SK-N-SH (cell line): ENCODE measurements around the gene TGM6. TPM values are rescaled to one million over a fixed set of nuclear protein-coding genes. Genes with fewer than 3 reads are reported as not detected.
A peak's percentile ranks its signal among the peaks of the same experiment; 100 is the strongest.

Source experiments
- CTCF ChIA-PET: fragments of 300-600, 350-600 bp; formaldehyde crosslinking; extraction: SDS; loops from one replicate; lab custom pipeline; 2021; lab: Yijun Ruan, JAX
- POLR2A ChIA-PET: fragments of 350-600 bp; sonication (Branson Sonifier 250); formaldehyde crosslinking; extraction: SDS; loops from one replicate; lab custom pipeline; 2020; ENCODE audit warnings: antibody characterized with exemption, inconsistent platforms; lab: Yijun Ruan, JAX
- DNase-seq: peaks from one replicate; pipeline ENCODE4 v3.0.0; 2012
- H2AFZ ChIP-seq: fragments of 200-600 bp; sonication (generic); 2 replicates; pipeline ENCODE4 v1.8.1; 2016; ENCODE audit warnings: antibody characterized with exemption, mild to moderate bottlenecking, low read depth
- H3F3A ChIP-seq: fragments of 200-600 bp; sonication (generic); replicated peaks from 2 replicates; pipeline ENCODE3; 2016; ENCODE audit warnings: antibody characterized with exemption, mild to moderate bottlenecking; ENCODE audit not compliant: insufficient read depth
- H3K27ac ChIP-seq, 2 experiments: fragments of 200-500 bp in 1 of 2; fragments of 200-600 bp in 1 of 2; sonication (Bioruptor generic) in 1 of 2; sonication (generic), shearing (Covaris generic) in 1 of 2; 2 replicates each; pipeline versions ENCODE4 v1.5.1 to v1.6.1; 2014 to 2016; ENCODE audit warnings: low read depth in 2 of 2, inconsistent platforms in 1 of 2, low read length in 1 of 2, mild to moderate bottlenecking in 1 of 2, mixed read lengths in 1 of 2
- H3K27me3 ChIP-seq: fragments of 200-600 bp; sonication (generic), shearing (Covaris generic); 2 replicates; pipeline ENCODE4 v1.6.1; 2016; ENCODE audit warnings: mixed run types; ENCODE audit not compliant: insufficient read depth
- H3K36me3 ChIP-seq, 2 experiments: fragments of 200-500 bp in 1 of 2; fragments of 200-600 bp in 1 of 2; sonication (Bioruptor generic) in 1 of 2; sonication (generic) in 1 of 2; replicated peaks in 1 of 2; 2 replicates each; pipeline versions ENCODE3 to v1.5.1; 2014 to 2016; ENCODE audit warnings: low read length in 1 of 2, mild to moderate bottlenecking in 1 of 2; ENCODE audit not compliant: insufficient read depth in 2 of 2, control insufficient read depth in 1 of 2
- H3K4me1 ChIP-seq, 2 experiments: fragments of 200-500 bp in 1 of 2; fragments of 200-600 bp in 1 of 2; sonication (Bioruptor generic) in 1 of 2; sonication (generic), shearing (Covaris generic) in 1 of 2; 2 replicates each; pipeline versions ENCODE4 v1.5.1 to v1.6.1; 2014 to 2016; ENCODE audit warnings: low read depth in 1 of 2, low read length in 1 of 2, mixed run types in 1 of 2; ENCODE audit not compliant: insufficient read depth in 2 of 2, control insufficient read depth in 1 of 2
- H3K4me2 ChIP-seq: fragments of 200-600 bp; sonication (generic), shearing (Covaris generic); 2 replicates; pipeline ENCODE4 v1.6.1; 2017; ENCODE audit warnings: mixed run types
- H3K4me3 ChIP-seq, 2 experiments: fragments of 200-500 bp in 1 of 2; fragments of 200-600 bp in 1 of 2; sonication (Bioruptor generic) in 1 of 2; sonication (generic), shearing (Covaris generic) in 1 of 2; 2 replicates each; pipeline versions ENCODE4 v1.5.1 to v1.8.1; 2014 to 2016; ENCODE audit warnings: low read depth in 2 of 2, inconsistent platforms in 1 of 2, low read length in 1 of 2, mild to moderate bottlenecking in 1 of 2, mixed read lengths in 1 of 2, moderate library complexity in 1 of 2
- H3K79me2 ChIP-seq: fragments of 200-600 bp; sonication (generic); 2 replicates; pipeline ENCODE4 v1.8.1; 2017; ENCODE audit warnings: mild to moderate bottlenecking; ENCODE audit not compliant: insufficient read depth
- H3K9ac ChIP-seq: fragments of 200-600 bp; sonication (generic); 2 replicates; pipeline ENCODE4 v1.6.1; 2017; ENCODE audit warnings: mixed run types
- H3K9me2 ChIP-seq: fragments of 200-600 bp; sonication (generic); 2 replicates; pipeline ENCODE4 v1.6.1; 2017; ENCODE audit warnings: mixed run types
- H3K9me3 ChIP-seq: fragments of 200-600 bp; sonication (generic); 2 replicates; pipeline ENCODE4 v1.6.1; 2017; ENCODE audit warnings: mixed run types, mild to moderate bottlenecking, moderate library complexity
- H4K20me1 ChIP-seq: fragments of 200-600 bp; sonication (generic); 2 replicates; pipeline ENCODE4 v1.6.1; 2017; ENCODE audit warnings: mild to moderate bottlenecking, mixed run types; ENCODE audit not compliant: insufficient read depth
- CHD2 ChIP-seq: fragments of 150-350 bp; IDR thresholded peaks from 2 replicates; pipeline ENCODE4 v1.6.1; 2018; ENCODE audit warnings: low read length; ENCODE audit not compliant: partially characterized antibody
- EP300 ChIP-seq, 2 experiments: IDR thresholded peaks; 2 replicates each; pipeline versions ENCODE4 v1.4.0 to v1.6.1; 2012; ENCODE audit warnings: borderline replicate concordance in 1 of 2, low read depth in 1 of 2, low read length in 1 of 2
- EZH2phosphoT487 ChIP-seq: fragments of 200-600 bp; sonication (generic); IDR thresholded peaks from 2 replicates; pipeline ENCODE4 v1.6.1; 2017; ENCODE audit warnings: low read depth, mixed run types, mild to moderate bottlenecking, antibody characterized with exemption, moderate library complexity, borderline replicate concordance
- FOSL2 ChIP-seq: IDR thresholded peaks from 2 replicates; pipeline ENCODE4 v1.4.0; 2012; ENCODE audit warnings: low read depth, mild to moderate bottlenecking, moderate library complexity, borderline replicate concordance
- FOXJ3 ChIP-seq: sonication (generic); formaldehyde crosslinking; IDR thresholded peaks from 2 replicates; pipeline ENCODE4 v1.5.1; 2020; ENCODE audit warnings: mild to moderate bottlenecking, missing genetic modification reagents
- MXI1 ChIP-seq: IDR thresholded peaks from 2 replicates; pipeline ENCODE4 v1.6.1; 2012; ENCODE audit warnings: mild to moderate bottlenecking, low read depth, low read length, improper control_type of control experiment
- POLR2AphosphoS5 ChIP-seq: IDR thresholded peaks from 2 replicates; pipeline ENCODE4 v1.6.1; 2012; ENCODE audit warnings: low read depth, low read length
- RAD21 ChIP-seq: IDR thresholded peaks from 2 replicates; pipeline ENCODE4 v1.6.1; 2012; ENCODE audit warnings: mild to moderate bottlenecking, low read length
- RFX5 ChIP-seq: IDR thresholded peaks from 2 replicates; pipeline ENCODE4 v1.6.1; 2012; ENCODE audit warnings: mild to moderate bottlenecking, improper control_type of control experiment, low read length
- SIN3A ChIP-seq: IDR thresholded peaks from 2 replicates; pipeline ENCODE4 v1.6.1; 2012; ENCODE audit warnings: low read depth, mild to moderate bottlenecking, low read length, moderate library complexity, borderline replicate concordance
- SMC3 ChIP-seq: IDR thresholded peaks from 2 replicates; pipeline ENCODE4 v1.6.1; 2012; ENCODE audit warnings: low read depth, low read length, improper control_type of control experiment
- TAF1 ChIP-seq: IDR thresholded peaks from 2 replicates; pipeline ENCODE4 v1.6.1; 2012; ENCODE audit warnings: low read depth, mild to moderate bottlenecking, low read length, moderate library complexity, borderline replicate concordance
- TEAD4 ChIP-seq: IDR thresholded peaks from 2 replicates; pipeline ENCODE4 v1.4.0; 2012; ENCODE audit warnings: mild to moderate bottlenecking, borderline replicate concordance; ENCODE audit not compliant: insufficient read depth
- YY1 ChIP-seq: IDR thresholded peaks from 2 replicates; pipeline ENCODE4 v1.4.0; 2012; ENCODE audit warnings: low read depth, mild to moderate bottlenecking
- WGBS: methylation state at CpG from one replicate; pipeline ENCODE4 v1.1.6; 2017; ENCODE audit warnings: low lambda C conversion rate; 5-methylcytosine and 5-hydroxymethylcytosine counted together
- polyA plus RNA-seq, 3 experiments: library from polyadenylated mRNA; depleted of rRNA; stranded (reverse); fragments of >200 nt; gene quantifications; 2 replicates each; pipeline ENCODE4 v1.2.3, GENCODE V29; 2012
- TF ChIP-seq, protein P1 (sequence below): IDR thresholded peaks from 2 replicates; pipeline ENCODE4 v1.4.0; 2012; ENCODE audit warnings: low read depth, borderline replicate concordance
- TF ChIP-seq, protein P2 (sequence below): fragments of 150-350 bp; IDR thresholded peaks from 2 replicates; pipeline ENCODE4 v1.6.1; 2017; ENCODE audit warnings: antibody characterized with exemption, low read length, low read depth, borderline replicate concordance
- TF ChIP-seq, protein P3 (sequence below): IDR thresholded peaks from 2 replicates; pipeline ENCODE4 v1.4.0; 2012; ENCODE audit warnings: low read depth, borderline replicate concordance
- TF ChIP-seq, protein P4 (sequence below): fragments of 200-600 bp; sonication (generic); IDR thresholded peaks from 2 replicates; pipeline ENCODE4 v1.6.1; 2017; ENCODE audit warnings: antibody characterized with exemption, mild to moderate bottlenecking, moderate library complexity
- TF ChIP-seq, protein P5 (sequence below): IDR thresholded peaks from 2 replicates; pipeline ENCODE4; 2012
- TF ChIP-seq, protein P6 (sequence below): IDR thresholded peaks from 2 replicates; pipeline ENCODE4 v1.4.0; 2012; ENCODE audit warnings: low read depth

The TGM6 gene
- polyA plus RNA-seq, 1 of the 3 experiments (the other 2 are of a cell fraction) = not detected

DNA sequence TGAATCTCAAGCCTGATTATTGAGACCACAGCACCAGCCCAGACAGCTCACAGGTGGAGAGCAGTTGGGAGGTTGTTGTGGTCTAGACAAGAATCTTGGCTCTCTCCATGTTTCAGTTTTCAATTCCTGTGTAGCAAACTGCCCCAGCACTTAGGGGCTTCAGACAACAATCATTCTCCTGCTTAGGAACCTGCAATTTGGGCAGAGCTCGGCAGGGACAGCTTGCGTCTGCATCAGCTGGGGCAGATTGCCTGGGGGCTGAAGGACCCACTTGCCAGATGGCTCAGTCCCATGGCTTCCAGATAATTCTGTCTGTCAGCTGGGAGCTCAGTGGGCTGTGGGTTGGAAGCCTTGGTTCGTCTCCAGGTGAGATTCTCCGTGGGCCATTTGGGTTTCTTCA is 6.9 kb downstream of the TGM6 start:
- Histone ChIP-seq H3K27me3 (no peaks in the 10 kb centered on the region), H3K79me2 (no peaks in the 10 kb centered on the region), H3K36me3 (no peaks in the 10 kb centered on the region), H3K4me3 (no peak overlapping the region), H4K20me1 (no peaks in the 10 kb centered on the region), H3F3A (peaks cover 19% of the 10 kb centered on the region), H3K4me1 (peaks cover 0 to 30% of the 10 kb centered on the region in 2 experiments; a peak in 2 of 4 replicates)
- no peak for DNase-seq
- TF ChIP-seq, protein P1, sequence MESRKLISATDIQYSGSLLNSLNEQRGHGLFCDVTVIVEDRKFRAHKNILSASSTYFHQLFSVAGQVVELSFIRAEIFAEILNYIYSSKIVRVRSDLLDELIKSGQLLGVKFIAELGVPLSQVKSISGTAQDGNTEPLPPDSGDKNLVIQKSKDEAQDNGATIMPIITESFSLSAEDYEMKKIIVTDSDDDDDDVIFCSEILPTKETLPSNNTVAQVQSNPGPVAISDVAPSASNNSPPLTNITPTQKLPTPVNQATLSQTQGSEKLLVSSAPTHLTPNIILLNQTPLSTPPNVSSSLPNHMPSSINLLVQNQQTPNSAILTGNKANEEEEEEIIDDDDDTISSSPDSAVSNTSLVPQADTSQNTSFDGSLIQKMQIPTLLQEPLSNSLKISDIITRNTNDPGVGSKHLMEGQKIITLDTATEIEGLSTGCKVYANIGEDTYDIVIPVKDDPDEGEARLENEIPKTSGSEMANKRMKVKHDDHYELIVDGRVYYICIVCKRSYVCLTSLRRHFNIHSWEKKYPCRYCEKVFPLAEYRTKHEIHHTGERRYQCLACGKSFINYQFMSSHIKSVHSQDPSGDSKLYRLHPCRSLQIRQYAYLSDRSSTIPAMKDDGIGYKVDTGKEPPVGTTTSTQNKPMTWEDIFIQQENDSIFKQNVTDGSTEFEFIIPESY = no peak
- TF ChIP-seq, protein P2, sequence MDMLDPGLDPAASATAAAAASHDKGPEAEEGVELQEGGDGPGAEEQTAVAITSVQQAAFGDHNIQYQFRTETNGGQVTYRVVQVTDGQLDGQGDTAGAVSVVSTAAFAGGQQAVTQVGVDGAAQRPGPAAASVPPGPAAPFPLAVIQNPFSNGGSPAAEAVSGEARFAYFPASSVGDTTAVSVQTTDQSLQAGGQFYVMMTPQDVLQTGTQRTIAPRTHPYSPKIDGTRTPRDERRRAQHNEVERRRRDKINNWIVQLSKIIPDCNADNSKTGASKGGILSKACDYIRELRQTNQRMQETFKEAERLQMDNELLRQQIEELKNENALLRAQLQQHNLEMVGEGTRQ = no peak
- TF ChIP-seq FOXJ3 (CRISPR knock-in tag) = no peak
- no peak for TF ChIP-seq POLR2AphosphoS5
- TF ChIP-seq EZH2phosphoT487 = no peak
- no peak for TF ChIP-seq RAD21
- TF ChIP-seq, protein P3, sequence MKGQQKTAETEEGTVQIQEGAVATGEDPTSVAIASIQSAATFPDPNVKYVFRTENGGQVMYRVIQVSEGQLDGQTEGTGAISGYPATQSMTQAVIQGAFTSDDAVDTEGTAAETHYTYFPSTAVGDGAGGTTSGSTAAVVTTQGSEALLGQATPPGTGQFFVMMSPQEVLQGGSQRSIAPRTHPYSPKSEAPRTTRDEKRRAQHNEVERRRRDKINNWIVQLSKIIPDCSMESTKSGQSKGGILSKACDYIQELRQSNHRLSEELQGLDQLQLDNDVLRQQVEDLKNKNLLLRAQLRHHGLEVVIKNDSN = no peak
- TF ChIP-seq, protein P4, sequence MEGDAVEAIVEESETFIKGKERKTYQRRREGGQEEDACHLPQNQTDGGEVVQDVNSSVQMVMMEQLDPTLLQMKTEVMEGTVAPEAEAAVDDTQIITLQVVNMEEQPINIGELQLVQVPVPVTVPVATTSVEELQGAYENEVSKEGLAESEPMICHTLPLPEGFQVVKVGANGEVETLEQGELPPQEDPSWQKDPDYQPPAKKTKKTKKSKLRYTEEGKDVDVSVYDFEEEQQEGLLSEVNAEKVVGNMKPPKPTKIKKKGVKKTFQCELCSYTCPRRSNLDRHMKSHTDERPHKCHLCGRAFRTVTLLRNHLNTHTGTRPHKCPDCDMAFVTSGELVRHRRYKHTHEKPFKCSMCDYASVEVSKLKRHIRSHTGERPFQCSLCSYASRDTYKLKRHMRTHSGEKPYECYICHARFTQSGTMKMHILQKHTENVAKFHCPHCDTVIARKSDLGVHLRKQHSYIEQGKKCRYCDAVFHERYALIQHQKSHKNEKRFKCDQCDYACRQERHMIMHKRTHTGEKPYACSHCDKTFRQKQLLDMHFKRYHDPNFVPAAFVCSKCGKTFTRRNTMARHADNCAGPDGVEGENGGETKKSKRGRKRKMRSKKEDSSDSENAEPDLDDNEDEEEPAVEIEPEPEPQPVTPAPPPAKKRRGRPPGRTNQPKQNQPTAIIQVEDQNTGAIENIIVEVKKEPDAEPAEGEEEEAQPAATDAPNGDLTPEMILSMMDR = no peak
- TF ChIP-seq, protein P5, sequence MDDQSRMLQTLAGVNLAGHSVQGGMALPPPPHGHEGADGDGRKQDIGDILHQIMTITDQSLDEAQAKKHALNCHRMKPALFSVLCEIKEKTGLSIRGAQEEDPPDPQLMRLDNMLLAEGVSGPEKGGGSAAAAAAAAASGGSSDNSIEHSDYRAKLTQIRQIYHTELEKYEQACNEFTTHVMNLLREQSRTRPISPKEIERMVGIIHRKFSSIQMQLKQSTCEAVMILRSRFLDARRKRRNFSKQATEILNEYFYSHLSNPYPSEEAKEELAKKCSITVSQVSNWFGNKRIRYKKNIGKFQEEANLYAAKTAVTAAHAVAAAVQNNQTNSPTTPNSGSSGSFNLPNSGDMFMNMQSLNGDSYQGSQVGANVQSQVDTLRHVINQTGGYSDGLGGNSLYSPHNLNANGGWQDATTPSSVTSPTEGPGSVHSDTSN = no peak
- no peak for TF ChIP-seq MXI1
- TF ChIP-seq CHD2 = no peak
- TF ChIP-seq TEAD4 = no peak
- TF ChIP-seq EP300 (IDR thresholded peaks at IDR 0.05; ENCODE audit: borderline replicate concordance in 1 of 2, low read depth in 1 of 2, low read length in 1 of 2) = no peak
- no peak for TF ChIP-seq SMC3
- no peak for TF ChIP-seq SIN3A
- TF ChIP-seq RFX5 = no peak
- TF ChIP-seq, protein P6, sequence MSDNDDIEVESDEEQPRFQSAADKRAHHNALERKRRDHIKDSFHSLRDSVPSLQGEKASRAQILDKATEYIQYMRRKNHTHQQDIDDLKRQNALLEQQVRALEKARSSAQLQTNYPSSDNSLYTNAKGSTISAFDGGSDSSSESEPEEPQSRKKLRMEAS = no peak
- TF ChIP-seq TAF1 = no peak
- TF ChIP-seq FOSL2 = no peak
- no peak for TF ChIP-seq YY1
- TF ChIP-seq, all 33 proteins: peak for 0
- no peak overlapping the region for H2AFZ ChIP-seq
- peak overlapping the region in 1 of 2 experiments; percentile 86; a peak in 2 of 4 replicates for H3K27ac ChIP-seq
- ChIA-PET CTCF (interaction anchor here (1.1 to 2.7 kb wide), 9 partner anchors 14 to 180 kb away, joined by 3 to 11 read pairs (median 4); no protein-coding TSS in a partner anchor), POLR2A (no interaction called here)
- no peak overlapping the region for H3K9ac ChIP-seq
- no peak overlapping the region for H3K4me2 ChIP-seq
- no peaks in the 10 kb centered on the region for H3K9me3 ChIP-seq
- 48% methylated on average over 2 of the region's 4 CpGs for WGBS
- H3K9me2 ChIP-seq = no peaks in the 10 kb centered on the region
